Upper lobe of right lung (tissue), 1 donor: ENCODE measurements around the gene CDK5R2. TPM values are rescaled to one million over a fixed set of nuclear protein-coding genes. Genes with fewer than 3 reads are reported as not detected.

Experiments
- ATAC-seq: fragments of 200-7000 bp; cut with Tn5 transposase; one replicate; pipeline ENCODE4 v1.9.1; 2020; ENCODE audit warnings: mild to moderate bottlenecking, moderate library complexity
- DNase-seq: peaks from one replicate; pipeline ENCODE4 v3.0.0-alpha.2; 2020
- H3K27ac ChIP-seq: fragments of 200-600 bp; one replicate; pipeline ENCODE4 v1.8.0; 2022
- H3K27me3 ChIP-seq: fragments of 200-600 bp; one replicate; pipeline ENCODE4 v1.8.0; 2022; ENCODE audit warnings: mild to moderate bottlenecking
- H3K36me3 ChIP-seq: fragments of 200-600 bp; one replicate; pipeline ENCODE4 v1.8.0; 2022
- H3K4me1 ChIP-seq: fragments of 200-600 bp; one replicate; pipeline ENCODE4 v1.8.0; 2022
- H3K4me3 ChIP-seq: fragments of 200-600 bp; one replicate; pipeline ENCODE4 v1.8.0; 2022; ENCODE audit warnings: mild to moderate bottlenecking
- H3K9me3 ChIP-seq: fragments of 200-600 bp; one replicate; pipeline ENCODE4 v1.8.0; 2022
- CTCF ChIP-seq: fragments of 200-600 bp; IDR thresholded peaks from one replicate; pipeline ENCODE4 v1.8.0; 2022; ENCODE audit warnings: antibody characterized with exemption
- intact Hi-C: fragments of 100-400 bp; cut with DNase I; formaldehyde crosslinking; loops from one replicate; pipeline ENCODE4 v1.11.0; 2022
- total RNA-seq: library from RNA; stranded (reverse); fragmentation: NEBNext Ultra II Directional; extraction: Animal tissue kit (Norgen Biotek cat#: 25700); gene quantifications from one replicate; pipeline ENCODE4 v1.2.1, GENCODE V29; 2021
- donor health status: DM: no; HTN: yes; CAD: no; lungs with severe emphysema.

Gene CDK5R2
- total RNA-seq, 1 donor from 2014 or later: not detected

DNA sequence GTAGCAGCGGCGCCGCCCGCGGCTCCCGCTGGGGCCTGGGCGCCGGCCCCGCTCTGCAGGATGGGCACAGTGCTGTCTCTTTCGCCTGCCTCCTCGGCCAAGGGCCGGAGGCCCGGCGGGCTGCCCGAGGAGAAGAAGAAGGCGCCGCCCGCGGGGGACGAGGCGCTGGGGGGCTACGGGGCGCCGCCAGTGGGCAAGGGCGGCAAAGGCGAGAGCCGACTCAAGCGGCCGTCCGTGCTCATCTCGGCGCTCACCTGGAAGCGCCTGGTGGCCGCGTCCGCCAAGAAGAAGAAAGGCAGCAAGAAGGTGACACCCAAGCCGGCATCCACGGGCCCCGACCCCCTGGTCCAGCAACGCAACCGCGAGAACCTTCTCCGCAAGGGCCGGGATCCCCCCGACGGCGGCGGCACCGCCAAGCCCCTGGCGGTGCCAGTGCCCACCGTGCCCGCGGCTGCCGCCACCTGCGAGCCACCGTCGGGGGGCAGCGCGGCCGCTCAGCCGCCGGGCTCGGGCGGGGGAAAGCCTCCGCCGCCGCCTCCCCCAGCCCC is 369 bp downstream of the CDK5R2 start:
- Histone ChIP-seq H3K4me3 (peak overlapping the region; percentile 23), H3K4me1 (peaks cover 3% of the 10 kb centered on the region), H3K36me3 (no peaks in the 10 kb centered on the region), H3K27ac (no peak overlapping the region), H3K27me3 (peaks cover 79% of the 10 kb centered on the region), H3K9me3 (no peaks in the 10 kb centered on the region)
- no peak for TF ChIP-seq CTCF
- ATAC-seq (no peak), DNase-seq (no peak)
- intact Hi-C loops: no loop called here

DNA sequence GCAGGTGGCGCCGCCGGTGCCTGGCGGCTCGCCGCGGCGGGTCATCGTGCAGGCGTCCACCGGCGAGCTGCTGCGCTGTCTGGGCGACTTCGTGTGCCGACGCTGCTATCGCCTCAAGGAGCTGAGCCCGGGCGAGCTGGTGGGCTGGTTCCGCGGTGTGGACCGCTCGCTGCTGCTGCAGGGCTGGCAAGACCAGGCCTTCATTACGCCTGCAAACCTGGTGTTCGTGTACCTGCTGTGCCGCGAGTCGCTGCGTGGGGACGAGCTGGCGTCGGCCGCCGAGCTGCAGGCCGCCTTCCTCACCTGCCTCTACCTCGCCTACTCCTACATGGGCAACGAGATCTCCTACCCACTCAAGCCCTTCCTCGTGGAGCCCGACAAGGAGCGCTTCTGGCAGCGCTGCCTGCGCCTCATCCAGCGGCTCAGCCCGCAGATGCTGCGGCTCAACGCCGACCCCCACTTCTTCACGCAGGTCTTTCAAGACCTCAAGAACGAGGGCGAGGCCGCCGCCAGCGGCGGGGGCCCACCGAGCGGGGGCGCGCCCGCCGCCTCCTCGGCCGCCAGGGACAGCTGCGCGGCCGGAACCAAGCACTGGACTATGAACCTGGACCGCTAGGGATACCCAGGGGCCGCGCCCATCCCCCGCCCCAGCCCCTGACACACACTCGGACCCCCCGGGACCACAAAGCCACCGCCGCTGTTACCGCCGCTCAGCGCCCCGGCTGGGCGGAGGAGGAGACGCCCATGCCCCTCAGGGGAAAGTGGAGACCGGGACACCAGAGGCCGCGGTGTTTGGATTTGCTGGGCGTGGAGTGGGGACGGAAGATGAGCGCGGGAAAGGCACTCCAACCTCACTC is 1.1 kb downstream of the CDK5R2 start:
- ATAC-seq (no peak), DNase-seq (no peak)
- Histone ChIP-seq H3K4me3 (no peak overlapping the region), H3K9me3 (no peaks in the 10 kb centered on the region), H3K27me3 (peaks cover 86% of the 10 kb centered on the region), H3K27ac (no peak overlapping the region), H3K36me3 (no peaks in the 10 kb centered on the region), H3K4me1 (peaks cover 3% of the 10 kb centered on the region)
- intact Hi-C loops: no loop called here
- TF ChIP-seq CTCF: no peak

- peaks cover 3% of the 10 kb centered on the region for H3K4me1 ChIP-seq
- H3K36me3 ChIP-seq: no peaks in the 10 kb centered on the region
- H3K27ac ChIP-seq: no peak overlapping the region
- no peak for TF ChIP-seq CTCF
- no peaks in the 10 kb centered on the region for H3K9me3 ChIP-seq
- peaks cover 87% of the 10 kb centered on the region for H3K27me3 ChIP-seq
- intact Hi-C loops: no loop called here
- DNase-seq (no peak), ATAC-seq (no peak)
- H3K4me3 ChIP-seq: no peak overlapping the region
These were observed 1.8 kb downstream of the CDK5R2 start for GRCh38 chr2:218961229-218961628.

- H3K36me3 ChIP-seq: no peaks in the 10 kb centered on the region
- H3K9me3 ChIP-seq: no peaks in the 10 kb centered on the region
- ATAC-seq (no peak), DNase-seq (no peak)
- no peak for TF ChIP-seq CTCF
- peaks cover 3% of the 10 kb centered on the region for H3K4me1 ChIP-seq
- H3K4me3 ChIP-seq: no peak overlapping the region
- H3K27me3 ChIP-seq: peaks cover 94% of the 10 kb centered on the region
- intact Hi-C loops: no loop called here
- H3K27ac ChIP-seq: no peak overlapping the region
These were observed 2.4 kb downstream of the CDK5R2 start for GRCh38 chr2:218961651-218962570.

DNA sequence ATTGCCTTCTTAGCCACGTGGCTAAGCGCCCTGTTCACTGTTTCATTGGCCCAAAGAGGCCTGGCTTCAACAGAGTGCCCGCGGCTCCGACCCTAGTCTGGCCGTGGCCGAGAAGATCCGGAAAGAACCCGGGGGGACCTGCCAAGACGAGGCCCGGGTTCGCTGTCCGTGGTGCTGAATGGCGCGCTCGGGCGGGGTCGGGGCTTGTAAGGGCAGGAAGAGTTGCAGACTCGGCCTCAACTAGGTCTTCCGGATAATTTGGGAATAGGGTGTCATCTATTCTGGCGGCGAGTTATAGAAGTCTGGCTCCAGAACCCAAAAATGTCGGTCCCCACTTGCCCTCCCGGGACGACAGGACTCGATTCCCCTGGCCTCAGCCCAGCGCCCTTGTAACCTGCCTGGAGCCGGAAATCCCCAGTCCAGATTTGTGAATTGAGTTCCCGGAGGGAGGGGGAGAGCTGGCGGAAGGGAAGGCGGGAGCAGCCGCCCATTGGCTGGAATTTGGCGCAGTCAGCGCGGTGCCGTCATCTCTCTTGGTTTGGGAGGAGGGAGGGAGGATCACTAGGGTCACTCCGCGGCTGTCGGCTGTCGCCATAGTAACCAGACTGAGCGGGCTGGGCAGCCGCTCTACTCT is 3.5 kb downstream of the CDK5R2 start:
- H3K27ac ChIP-seq: no peak overlapping the region
- peaks cover 3% of the 10 kb centered on the region for H3K4me1 ChIP-seq
- peaks cover 90% of the 10 kb centered on the region for H3K27me3 ChIP-seq
- no peak for TF ChIP-seq CTCF
- intact Hi-C loops: no loop called here
- H3K36me3 ChIP-seq: no peaks in the 10 kb centered on the region
- H3K9me3 ChIP-seq: no peaks in the 10 kb centered on the region
- ATAC-seq (peak; percentile 38), DNase-seq (peak; percentile 79)
- no peak overlapping the region for H3K4me3 ChIP-seq
